ENCODE data around the gene HNRNPK. TPM values are rescaled to one million over a fixed set of nuclear protein-coding genes. Genes with fewer than 3 reads are reported as not detected.

HNRNPK gene
- total RNA-seq, 1 donor from 2014 or later: 512 TPM

- Mint-ChIP-seq H3K4me1 (ENCODE audit: unreplicated experiment) (peaks cover 17% of the 10 kb centered on the region), H3K4me3 (ENCODE audit: unreplicated experiment) (no peak overlapping the region), H3K36me3 (ENCODE audit: unreplicated experiment) (no peaks in the 10 kb centered on the region), H3K9me3 (ENCODE audit: unreplicated experiment) (no peaks in the 10 kb centered on the region), H3K27me3 (ENCODE audit: unreplicated experiment) (no peaks in the 10 kb centered on the region), H3K27ac (ENCODE audit: unreplicated experiment) (no peak overlapping the region)
- no peak for DNase-seq (ENCODE audit: extremely low spot score, unreplicated experiment)
- TF ChIP-seq CTCF (IDR thresholded peaks at IDR 0.05): no peak
These were observed 43.5 kb downstream of the HNRNPK start for GRCh38 chr9:83936523-83936922.

GRCh38 chr9:83935276-83935935, 44.6 kb downstream of the HNRNPK start:
- no peak for DNase-seq (ENCODE audit: extremely low spot score, unreplicated experiment)
- no peak for TF ChIP-seq CTCF (IDR thresholded peaks at IDR 0.05)
- Mint-ChIP-seq H3K36me3 (ENCODE audit: unreplicated experiment) (no peaks in the 10 kb centered on the region), H3K4me3 (ENCODE audit: unreplicated experiment) (no peak overlapping the region), H3K9me3 (ENCODE audit: unreplicated experiment) (no peaks in the 10 kb centered on the region), H3K27ac (ENCODE audit: unreplicated experiment) (no peak overlapping the region), H3K27me3 (ENCODE audit: unreplicated experiment) (no peaks in the 10 kb centered on the region), H3K4me1 (ENCODE audit: unreplicated experiment) (peaks cover 17% of the 10 kb centered on the region)

- Mint-ChIP-seq H3K27me3 (ENCODE audit: unreplicated experiment) (no peaks in the 10 kb centered on the region), H3K4me3 (ENCODE audit: unreplicated experiment) (no peak overlapping the region), H3K36me3 (ENCODE audit: unreplicated experiment) (no peaks in the 10 kb centered on the region), H3K9me3 (ENCODE audit: unreplicated experiment) (no peaks in the 10 kb centered on the region), H3K27ac (ENCODE audit: unreplicated experiment) (no peak overlapping the region), H3K4me1 (ENCODE audit: unreplicated experiment) (peaks cover 17% of the 10 kb centered on the region)
- no peak for TF ChIP-seq CTCF (IDR thresholded peaks at IDR 0.05)
- no peak for DNase-seq (ENCODE audit: extremely low spot score, unreplicated experiment)
These were observed 45.3 kb downstream of the HNRNPK start for GRCh38 chr9:83934569-83935275.

- no peak for DNase-seq (ENCODE audit: extremely low spot score, unreplicated experiment)
- no peak for TF ChIP-seq CTCF (IDR thresholded peaks at IDR 0.05)
- Mint-ChIP-seq H3K9me3 (ENCODE audit: unreplicated experiment) (no peaks in the 10 kb centered on the region), H3K4me1 (ENCODE audit: unreplicated experiment) (peaks cover 17% of the 10 kb centered on the region), H3K27me3 (ENCODE audit: unreplicated experiment) (no peaks in the 10 kb centered on the region), H3K4me3 (ENCODE audit: unreplicated experiment) (no peak overlapping the region), H3K36me3 (ENCODE audit: unreplicated experiment) (no peaks in the 10 kb centered on the region), H3K27ac (ENCODE audit: unreplicated experiment) (no peak overlapping the region)
These were observed 46.2 kb downstream of the HNRNPK start for GRCh38 chr9:83933790-83934189.

GRCh38 chr9:83932851-83933250, 47.2 kb downstream of the HNRNPK start:
- no peaks in the 10 kb centered on the region for H3K9me3 Mint-ChIP-seq (ENCODE audit: unreplicated experiment)
- H3K4me3 Mint-ChIP-seq (ENCODE audit: unreplicated experiment): no peak overlapping the region
- no peaks in the 10 kb centered on the region for H3K36me3 Mint-ChIP-seq (ENCODE audit: unreplicated experiment)
- no peak for TF ChIP-seq CTCF (IDR thresholded peaks at IDR 0.05)
- no peak for DNase-seq (ENCODE audit: extremely low spot score, unreplicated experiment)
- no peak overlapping the region for H3K27ac Mint-ChIP-seq (ENCODE audit: unreplicated experiment)
- no peaks in the 10 kb centered on the region for H3K27me3 Mint-ChIP-seq (ENCODE audit: unreplicated experiment)
- H3K4me1 Mint-ChIP-seq (ENCODE audit: unreplicated experiment): peaks cover 17% of the 10 kb centered on the region

All from osteocyte (in vitro differentiated cells).